HL-60 (cell line): Measurements from ENCODE around the gene ARAP2.

Experiments
- DNase-seq, 2 experiments: peaks; one replicate each; pipeline ENCODE4 v3.0.0-alpha.2; 2010 to 2020; ENCODE audit warnings: low read depth in 1 of 2, low spot score in 1 of 2
- H3K27ac ChIP-seq: fragments of 250-450 bp; sonication (Bioruptor Pico); replicated peaks from 2 replicates; pipeline ENCODE4 v1.5.1; 2020; ENCODE audit warnings: mild to moderate bottlenecking, moderate library complexity
- H3K27me3 ChIP-seq: fragments of 250-450 bp; sonication (Bioruptor Pico); 2 replicates; pipeline ENCODE4 v1.5.1; 2021; ENCODE audit warnings: mild to moderate bottlenecking, moderate library complexity; ENCODE audit not compliant: insufficient read depth, poor library complexity, severe bottlenecking
- H3K4me3 ChIP-seq: replicated peaks from 2 replicates; pipeline ENCODE4 v1.5.1; 2011; ENCODE audit warnings: mild to moderate bottlenecking, control low read depth, low read length; ENCODE audit not compliant: insufficient read depth
- GABPA ChIP-seq: IDR thresholded peaks from 2 replicates; pipeline ENCODE4 v1.6.1; 2012; ENCODE audit warnings: low read depth
- POLR2AphosphoS5 ChIP-seq: IDR thresholded peaks from 2 replicates; pipeline ENCODE4 v1.6.1; 2012; ENCODE audit warnings: low read depth
- SPI1 ChIP-seq: IDR thresholded peaks from 2 replicates; pipeline ENCODE4 v1.6.1; 2012; ENCODE audit warnings: low read depth, mild to moderate bottlenecking, borderline replicate concordance
- TF ChIP-seq, protein P1 (sequence below): IDR thresholded peaks from 2 replicates; pipeline ENCODE4 v1.6.1; 2012; ENCODE audit warnings: low read depth; ENCODE audit not compliant: insufficient replicate concordance
- TF ChIP-seq, protein P2 (sequence below): IDR thresholded peaks from one replicate; pipeline ENCODE4 v1.5.1; 2011; ENCODE audit warnings: low read length, control low read depth, inconsistent platforms; ENCODE audit not compliant: insufficient read depth

ARAP2 gene

DNA sequence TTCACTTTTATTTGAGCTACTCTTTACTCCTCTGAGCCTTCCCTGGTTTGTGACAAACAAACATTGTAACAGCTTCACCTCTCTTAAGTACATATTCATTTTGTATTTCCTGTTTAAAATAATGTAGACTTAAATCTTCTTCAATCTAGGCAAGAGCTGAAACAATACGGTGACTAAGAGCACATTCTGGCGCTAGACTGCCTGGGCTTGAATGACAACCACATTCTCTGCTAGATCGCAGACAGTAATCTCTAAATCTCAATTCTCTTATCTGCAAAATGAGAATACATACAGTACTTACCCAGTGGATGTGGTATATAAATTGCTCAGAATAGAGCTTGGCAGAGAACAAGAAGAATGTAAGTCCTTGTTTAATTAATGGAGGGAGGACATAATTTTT lies 144.8 kb downstream of the ARAP2 start:
- Histone ChIP-seq H3K4me3 (no peak overlapping the region), H3K27me3 (no peaks in the 10 kb centered on the region), H3K27ac (no peak overlapping the region)
- no peak for TF ChIP-seq GABPA
- no peak for TF ChIP-seq POLR2AphosphoS5
- TF ChIP-seq, protein P1, sequence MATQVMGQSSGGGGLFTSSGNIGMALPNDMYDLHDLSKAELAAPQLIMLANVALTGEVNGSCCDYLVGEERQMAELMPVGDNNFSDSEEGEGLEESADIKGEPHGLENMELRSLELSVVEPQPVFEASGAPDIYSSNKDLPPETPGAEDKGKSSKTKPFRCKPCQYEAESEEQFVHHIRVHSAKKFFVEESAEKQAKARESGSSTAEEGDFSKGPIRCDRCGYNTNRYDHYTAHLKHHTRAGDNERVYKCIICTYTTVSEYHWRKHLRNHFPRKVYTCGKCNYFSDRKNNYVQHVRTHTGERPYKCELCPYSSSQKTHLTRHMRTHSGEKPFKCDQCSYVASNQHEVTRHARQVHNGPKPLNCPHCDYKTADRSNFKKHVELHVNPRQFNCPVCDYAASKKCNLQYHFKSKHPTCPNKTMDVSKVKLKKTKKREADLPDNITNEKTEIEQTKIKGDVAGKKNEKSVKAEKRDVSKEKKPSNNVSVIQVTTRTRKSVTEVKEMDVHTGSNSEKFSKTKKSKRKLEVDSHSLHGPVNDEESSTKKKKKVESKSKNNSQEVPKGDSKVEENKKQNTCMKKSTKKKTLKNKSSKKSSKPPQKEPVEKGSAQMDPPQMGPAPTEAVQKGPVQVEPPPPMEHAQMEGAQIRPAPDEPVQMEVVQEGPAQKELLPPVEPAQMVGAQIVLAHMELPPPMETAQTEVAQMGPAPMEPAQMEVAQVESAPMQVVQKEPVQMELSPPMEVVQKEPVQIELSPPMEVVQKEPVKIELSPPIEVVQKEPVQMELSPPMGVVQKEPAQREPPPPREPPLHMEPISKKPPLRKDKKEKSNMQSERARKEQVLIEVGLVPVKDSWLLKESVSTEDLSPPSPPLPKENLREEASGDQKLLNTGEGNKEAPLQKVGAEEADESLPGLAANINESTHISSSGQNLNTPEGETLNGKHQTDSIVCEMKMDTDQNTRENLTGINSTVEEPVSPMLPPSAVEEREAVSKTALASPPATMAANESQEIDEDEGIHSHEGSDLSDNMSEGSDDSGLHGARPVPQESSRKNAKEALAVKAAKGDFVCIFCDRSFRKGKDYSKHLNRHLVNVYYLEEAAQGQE, result no peak
- no peak for TF ChIP-seq SPI1
- TF ChIP-seq, protein P2, sequence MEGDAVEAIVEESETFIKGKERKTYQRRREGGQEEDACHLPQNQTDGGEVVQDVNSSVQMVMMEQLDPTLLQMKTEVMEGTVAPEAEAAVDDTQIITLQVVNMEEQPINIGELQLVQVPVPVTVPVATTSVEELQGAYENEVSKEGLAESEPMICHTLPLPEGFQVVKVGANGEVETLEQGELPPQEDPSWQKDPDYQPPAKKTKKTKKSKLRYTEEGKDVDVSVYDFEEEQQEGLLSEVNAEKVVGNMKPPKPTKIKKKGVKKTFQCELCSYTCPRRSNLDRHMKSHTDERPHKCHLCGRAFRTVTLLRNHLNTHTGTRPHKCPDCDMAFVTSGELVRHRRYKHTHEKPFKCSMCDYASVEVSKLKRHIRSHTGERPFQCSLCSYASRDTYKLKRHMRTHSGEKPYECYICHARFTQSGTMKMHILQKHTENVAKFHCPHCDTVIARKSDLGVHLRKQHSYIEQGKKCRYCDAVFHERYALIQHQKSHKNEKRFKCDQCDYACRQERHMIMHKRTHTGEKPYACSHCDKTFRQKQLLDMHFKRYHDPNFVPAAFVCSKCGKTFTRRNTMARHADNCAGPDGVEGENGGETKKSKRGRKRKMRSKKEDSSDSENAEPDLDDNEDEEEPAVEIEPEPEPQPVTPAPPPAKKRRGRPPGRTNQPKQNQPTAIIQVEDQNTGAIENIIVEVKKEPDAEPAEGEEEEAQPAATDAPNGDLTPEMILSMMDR, result no peak
- DNase-seq, result no peak

DNA sequence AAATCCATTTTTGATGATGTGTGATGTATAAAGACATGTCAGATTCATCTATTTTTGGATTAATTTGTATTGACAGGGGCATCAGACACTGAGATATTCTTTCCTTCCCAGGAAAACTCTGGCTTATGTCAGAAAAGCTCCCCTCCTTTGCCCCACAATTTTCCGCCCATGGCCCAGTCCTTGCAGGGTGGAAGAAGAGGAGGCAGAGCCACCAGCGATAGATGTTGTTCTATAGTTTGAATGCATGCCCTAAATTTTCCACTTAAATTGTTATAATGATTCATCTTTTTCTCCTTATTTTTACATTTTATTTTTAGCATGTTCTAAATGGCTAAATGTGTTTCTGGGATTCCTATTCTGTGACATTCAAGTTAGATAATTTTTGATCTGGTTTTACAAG lies 149.3 kb downstream of the ARAP2 start:
- H3K4me3 ChIP-seq, result no peak overlapping the region
- no peak for TF ChIP-seq POLR2AphosphoS5
- TF ChIP-seq, protein P2, result no peak
- TF ChIP-seq GABPA, result no peak
- no peak for TF ChIP-seq SPI1
- TF ChIP-seq, protein P1, result no peak
- no peaks in the 10 kb centered on the region for H3K27me3 ChIP-seq
- no peak for DNase-seq
- H3K27ac ChIP-seq, result no peak overlapping the region

DNA sequence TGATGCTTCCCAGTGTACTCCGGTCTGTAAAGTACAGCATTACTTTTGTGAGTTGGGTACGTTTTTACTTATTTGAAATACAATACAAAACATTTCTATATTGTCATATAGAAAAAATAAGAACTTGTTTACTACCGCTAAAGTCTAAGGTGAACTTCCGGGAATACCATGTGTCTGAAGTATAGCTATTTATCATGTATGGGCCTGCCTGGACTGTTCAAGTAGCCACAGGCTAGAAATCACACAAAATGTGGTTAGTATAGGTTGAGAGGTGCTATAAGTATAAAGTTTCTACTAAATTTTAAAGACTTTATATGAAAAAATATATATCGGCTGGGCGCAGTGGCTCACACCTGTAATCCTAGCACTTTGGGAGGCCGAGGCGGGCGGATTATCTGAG lies 152.3 kb downstream of the ARAP2 start:
- no peak for DNase-seq
- no peak for TF ChIP-seq GABPA
- TF ChIP-seq, protein P2, result no peak
- no peak for TF ChIP-seq SPI1
- TF ChIP-seq, protein P1, result no peak
- TF ChIP-seq POLR2AphosphoS5, result no peak

More for the DNA sequence above, 152.3 kb downstream of the ARAP2 start:
- no peak overlapping the region for H3K27ac ChIP-seq
- H3K4me3 ChIP-seq, result no peak overlapping the region
- no peaks in the 10 kb centered on the region for H3K27me3 ChIP-seq
